GM10266 (cell line): ENCODE data around the gene LHFPL3.

ENCODE experiments used
- DNase-seq: peaks from one replicate; pipeline ENCODE4 v3.0.0; 2012; ENCODE audit errors: extremely low spot score
- CTCF ChIP-seq: IDR thresholded peaks from 2 replicates; pipeline ENCODE4 v1.5.1; 2012; ENCODE audit warnings: mild to moderate bottlenecking, low read depth; ENCODE audit not compliant: control insufficient read depth, insufficient read depth; ENCODE audit errors: missing control alignments

LHFPL3 gene

DNA sequence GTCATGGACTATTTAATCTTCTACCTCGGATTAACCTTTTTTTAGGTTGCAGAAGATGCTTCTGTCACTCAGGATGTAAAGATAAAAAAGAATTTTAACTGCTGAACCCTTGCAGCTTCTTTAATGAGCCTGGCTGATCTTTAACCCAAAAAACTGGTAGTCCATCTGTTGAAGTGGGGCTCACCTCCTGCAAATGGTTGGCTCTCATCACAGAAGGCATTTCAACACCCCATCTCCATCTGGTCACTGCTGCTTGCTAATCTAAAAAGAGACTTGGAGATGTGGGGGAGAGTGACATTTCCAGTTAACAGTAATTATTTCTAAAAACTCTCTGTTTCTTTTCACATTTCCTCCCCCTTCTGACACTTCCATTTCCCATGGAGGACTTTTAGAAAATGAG, 208.6 kb downstream of the LHFPL3 start:
- TF ChIP-seq CTCF = no peak
- DNase-seq = no peak

DNA sequence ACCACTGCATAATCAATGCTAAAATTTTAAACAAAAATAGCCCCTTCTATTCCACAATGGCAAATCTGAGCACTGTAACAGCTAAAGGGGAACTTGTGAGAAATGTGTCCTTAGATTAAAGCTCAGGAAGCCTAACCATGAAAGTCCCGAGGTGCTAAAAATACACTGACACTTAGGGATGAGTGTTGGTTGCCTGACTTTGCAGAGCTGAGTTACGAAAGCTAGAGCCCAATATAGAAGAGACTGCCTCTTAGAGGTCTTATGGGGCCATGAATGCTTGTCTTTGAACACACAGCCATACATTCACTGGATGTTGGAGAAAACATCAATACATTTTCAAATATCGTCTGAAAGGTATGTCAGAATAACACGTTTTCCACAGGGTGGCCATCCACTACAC, 209.7 kb downstream of the LHFPL3 start:
- DNase-seq = no peak
- TF ChIP-seq CTCF = no peak

- no peak for DNase-seq
- no peak for TF ChIP-seq CTCF
Observed at GRCh38 chr7:104541897-104542296, 213.5 kb downstream of the LHFPL3 start.

- no peak for TF ChIP-seq CTCF
- no peak for DNase-seq
Observed at GRCh38 chr7:104548861-104549260, 220.5 kb downstream of the LHFPL3 start.

GRCh38 chr7:104550362-104550761, 222.0 kb downstream of the LHFPL3 start:
- no peak for TF ChIP-seq CTCF

DNA sequence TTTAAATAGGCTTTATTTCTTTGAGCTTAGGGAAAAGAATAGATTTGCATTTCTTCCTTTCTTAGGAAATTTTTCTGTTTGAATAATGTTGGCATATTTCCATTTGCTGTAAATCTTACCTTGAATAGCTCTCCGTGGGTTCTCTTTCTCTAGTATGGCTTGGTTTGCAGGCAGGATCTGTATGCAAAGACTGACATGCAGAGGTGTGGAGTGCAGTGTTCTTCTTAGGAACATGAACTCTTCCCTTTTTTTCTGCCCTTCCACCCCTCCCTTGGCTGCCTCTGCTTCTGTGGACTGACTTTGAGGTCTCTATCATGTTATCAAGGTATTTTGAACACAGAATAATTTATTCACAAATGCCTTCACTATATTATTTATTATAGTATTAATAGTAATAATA, 222.8 kb downstream of the LHFPL3 start:
- TF ChIP-seq CTCF = no peak
- DNase-seq = no peak

More at GRCh38 chr7:104550362-104550761, 222.0 kb downstream of the LHFPL3 start:
- DNase-seq = no peak

DNA sequence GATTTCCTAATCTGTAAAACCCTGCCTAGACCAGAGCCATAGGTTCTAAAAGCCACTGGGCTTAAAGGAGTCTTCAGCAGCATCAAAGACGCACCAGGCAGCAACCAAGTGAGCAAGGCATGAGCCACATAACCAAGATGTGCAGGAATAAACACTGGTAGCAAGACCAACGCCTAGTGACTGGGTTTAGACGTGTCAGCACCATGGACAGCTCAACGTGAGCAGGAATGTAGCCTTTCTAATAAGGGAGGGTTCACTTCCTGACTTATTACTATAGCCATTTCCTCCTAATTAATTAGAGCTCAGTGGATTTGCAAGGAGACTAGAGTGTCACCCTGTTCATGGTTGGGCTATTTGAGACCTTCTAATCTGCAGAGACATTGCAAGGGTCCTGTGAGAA, 223.7 kb downstream of the LHFPL3 start:
- TF ChIP-seq CTCF = no peak
- peak; percentile 35 for DNase-seq
